Activated CD4-positive, alpha-beta T cell treated with anti-CD3 and anti-CD28 coated beads for 4 hours (primary cell): ENCODE data around the gene TDG.
"Not testable (repeated sequence)": the region's sequence is repeated elsewhere in the genome, so short reads cannot be mapped to it uniquely, and the experiment has no call there.

Source experiments
- DNase-seq, 2 donors: peaks; one replicate each; pipeline ENCODE4 v3.0.0-alpha.2; 2020

TDG gene

DNA sequence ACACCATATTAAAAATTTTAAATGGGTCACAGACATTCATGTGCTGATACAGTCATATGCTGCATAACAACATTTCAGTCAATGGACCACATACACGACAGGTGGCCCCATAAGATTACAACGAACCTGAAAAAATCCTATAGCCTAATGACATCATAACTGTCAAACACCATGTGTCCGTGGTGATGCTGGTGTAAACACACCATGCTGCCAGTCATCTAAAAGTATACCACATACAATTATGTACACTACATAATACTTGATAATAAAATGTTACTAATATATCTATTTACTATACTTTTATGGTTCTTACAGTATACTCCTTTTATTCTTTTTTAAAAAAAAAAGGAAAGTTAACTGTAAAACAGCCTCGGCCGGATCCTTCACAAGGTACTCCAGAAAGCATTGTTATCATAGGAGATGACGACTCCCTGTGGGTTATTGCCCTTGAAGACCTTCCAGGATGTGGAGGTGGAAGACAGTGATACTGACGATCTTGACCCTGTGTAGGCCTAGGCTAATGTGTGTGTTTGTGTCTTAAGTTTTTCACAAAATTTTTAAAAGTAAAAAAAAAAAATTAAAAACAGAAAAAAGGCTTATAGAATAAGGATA lies 5.0 kb upstream of the TDG start:
- no peak for DNase-seq

DNA sequence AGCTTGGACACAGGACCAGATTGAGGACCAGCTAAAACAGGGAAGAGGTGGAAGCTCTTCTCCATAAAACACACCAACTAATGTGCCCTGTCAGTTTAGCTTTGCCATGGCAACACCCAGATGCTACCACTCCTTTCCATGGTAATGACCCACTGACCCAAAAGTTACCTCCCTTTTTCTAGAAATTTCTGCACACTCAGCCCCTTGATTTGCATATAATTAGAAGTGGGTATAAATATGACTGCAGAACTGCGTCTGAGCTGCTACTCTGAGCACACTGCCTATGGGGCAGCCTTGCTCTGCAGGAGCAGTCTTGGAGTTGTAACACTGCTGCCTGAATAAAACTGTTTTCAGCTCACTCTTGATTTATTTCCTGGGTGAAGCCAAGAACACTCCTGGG lies 3.2 kb upstream of the TDG start:
- no peak for DNase-seq

GRCh38 chr12:103964805-103965204 lies 867 bp upstream of the TDG start:
- no peak for DNase-seq

DNA sequence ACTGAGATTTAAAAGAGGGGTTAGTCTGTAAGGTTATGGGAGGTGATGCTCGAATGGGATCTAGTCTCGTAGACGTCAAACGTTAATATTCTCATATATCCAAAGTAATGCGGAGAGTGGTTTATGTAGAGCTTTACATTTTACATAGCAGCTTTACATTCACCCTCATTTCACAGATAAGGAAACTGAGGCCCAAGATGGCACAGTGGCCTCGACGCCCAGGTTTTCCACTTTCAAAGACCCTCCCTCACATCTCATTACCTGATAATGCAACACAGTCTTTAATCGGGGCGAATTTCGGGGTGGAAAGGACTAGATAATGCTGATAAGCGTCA lies 450 bp upstream of the TDG start:
- no peak for DNase-seq

DNA sequence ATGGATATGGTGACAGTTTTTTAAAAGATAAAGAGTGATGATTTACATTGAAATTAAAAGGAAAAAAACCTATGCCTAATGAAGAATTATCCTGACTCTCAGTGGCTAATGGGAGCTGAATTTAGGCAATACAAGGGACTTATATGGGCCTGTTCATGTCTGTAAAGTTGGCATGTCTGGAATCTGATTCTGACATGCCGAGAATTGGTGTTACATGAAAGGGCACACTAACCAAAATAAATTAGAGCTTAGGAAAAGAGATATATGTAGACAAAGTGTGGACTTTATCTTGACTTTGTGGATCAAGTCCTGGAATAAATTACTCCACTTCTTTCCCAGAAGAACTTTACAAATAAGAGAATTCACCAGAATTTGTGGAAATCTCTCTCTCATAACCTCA lies 1.1 kb downstream of the TDG start:
- DNase-seq: no peak

DNA sequence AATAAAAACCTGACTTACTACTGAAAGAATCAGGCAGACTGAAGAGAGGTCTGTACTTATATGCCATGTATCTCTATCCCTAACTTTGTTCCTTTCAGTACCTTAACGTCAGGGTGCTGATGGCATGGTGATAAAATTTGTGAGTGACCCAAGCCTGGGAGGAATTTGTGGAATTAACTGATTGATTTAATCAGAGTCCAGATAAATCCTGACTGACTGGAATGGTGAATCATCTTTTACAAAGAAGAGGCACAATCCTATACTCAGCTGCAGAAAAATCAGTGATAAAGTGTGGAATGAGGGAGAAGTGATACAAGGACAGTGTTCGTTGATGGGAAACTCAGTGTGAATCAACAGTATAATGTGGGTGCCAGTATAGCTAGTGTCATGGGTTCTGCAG lies 3.7 kb downstream of the TDG start:
- DNase-seq: no peak

- DNase-seq: no peak
Measured at GRCh38 chr12:103973909-103974308, 8.2 kb downstream of the TDG start.

DNA sequence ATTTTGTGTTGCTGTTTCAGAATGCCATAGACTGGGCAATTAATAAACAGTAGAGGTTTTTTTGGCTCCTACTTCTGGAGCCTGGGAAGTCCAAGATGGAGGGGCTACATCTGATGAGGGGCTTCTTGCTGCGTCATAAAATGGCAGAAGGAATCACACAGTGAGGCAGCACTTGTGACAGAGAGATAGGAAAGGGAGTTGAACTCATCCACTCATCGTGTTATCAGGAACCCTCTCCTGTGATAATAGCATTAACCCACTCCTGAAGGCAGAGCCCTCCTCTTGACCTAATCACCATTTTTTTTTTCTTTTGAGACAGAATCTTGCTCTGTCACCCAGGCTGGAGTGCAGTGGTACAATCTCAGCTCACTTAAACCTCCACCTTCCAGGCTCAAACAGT lies 9.7 kb downstream of the TDG start:
- DNase-seq: no peak

DNA sequence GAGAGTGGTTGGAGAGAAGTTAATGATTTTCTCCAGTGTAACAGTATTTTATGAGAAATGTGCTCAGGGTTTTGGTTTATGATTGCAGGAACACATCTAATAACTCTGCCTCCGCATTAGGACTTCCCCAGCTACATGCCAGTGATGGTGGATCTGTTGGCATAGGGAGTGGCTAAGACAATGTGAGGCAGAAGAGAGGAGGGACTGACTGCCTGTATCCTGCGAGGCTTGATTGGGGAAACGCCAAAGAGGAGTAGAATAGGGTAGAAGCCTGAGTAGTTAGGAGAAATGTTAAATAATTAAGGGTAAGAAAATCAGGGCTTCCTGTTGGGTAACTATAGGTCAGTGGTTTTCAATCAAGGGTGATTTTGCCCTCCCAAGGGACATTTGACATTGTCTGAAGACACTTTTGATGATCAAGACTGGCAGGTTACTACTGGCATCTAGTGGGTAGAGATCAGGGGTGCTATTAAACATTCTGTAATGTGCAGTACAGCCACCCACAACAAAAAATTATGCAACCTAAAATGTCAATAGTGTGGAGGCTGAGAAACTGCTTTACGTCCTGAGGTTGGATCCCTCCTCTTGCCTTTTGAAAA lies 12.8 kb downstream of the TDG start:
- no peak for DNase-seq

DNA sequence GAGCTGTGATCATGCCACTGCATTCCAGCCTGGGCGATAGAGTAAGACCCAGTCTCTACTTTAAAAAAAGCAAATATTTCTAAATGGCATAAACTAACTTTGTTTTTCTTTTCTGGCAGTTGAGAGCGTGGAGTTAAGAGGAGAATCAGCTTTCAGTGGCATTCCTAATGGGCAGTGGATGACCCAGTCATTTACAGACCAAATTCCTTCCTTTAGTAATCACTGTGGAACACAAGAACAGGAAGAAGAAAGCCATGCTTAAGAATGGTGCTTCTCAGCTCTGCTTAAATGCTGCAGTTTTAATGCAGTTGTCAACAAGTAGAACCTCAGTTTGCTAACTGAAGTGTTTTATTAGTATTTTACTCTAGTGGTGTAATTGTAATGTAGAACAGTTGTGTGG lies 21.2 kb downstream of the TDG start:
- DNase-seq: no peak

DNA sequence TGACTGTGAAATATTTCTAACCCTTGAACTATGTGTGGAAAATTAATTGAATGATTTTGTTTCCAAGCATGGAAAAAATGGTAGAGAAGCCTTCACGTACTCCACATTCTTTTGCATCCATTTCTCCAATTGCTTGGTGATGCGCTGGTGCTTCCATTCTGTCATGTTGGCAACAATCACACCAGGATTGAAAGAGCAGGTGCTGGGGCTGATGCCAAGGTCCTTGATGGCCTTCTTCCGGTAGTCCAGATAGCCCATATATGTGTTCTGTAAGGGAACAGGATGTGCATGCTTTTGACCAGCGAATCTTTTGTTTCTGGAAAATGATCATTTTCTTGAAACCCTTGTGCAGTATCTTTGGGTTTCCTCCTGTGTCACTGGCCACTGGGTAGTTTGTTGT lies 28.6 kb downstream of the TDG start:
- DNase-seq: no peak

DNA sequence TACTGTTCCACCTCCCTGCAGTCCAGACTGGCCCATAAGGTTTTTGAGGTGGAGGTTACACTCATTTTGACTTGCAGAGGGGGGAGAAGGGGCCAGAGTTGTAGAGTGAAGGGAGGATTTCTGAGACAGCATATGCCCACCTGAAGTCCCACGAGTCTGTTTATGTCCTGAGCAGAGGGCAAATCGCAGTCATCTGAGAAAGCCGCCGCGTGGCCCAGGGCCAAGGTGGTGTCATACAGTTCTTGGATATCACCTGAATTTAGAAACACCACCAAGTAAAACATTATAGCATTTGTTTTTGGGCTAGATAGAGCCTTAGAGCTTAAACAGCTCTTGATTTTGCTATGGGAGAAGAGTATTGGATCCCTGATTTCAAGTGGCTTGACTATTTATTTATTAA lies 30.9 kb downstream of the TDG start:
- no peak for DNase-seq

DNA sequence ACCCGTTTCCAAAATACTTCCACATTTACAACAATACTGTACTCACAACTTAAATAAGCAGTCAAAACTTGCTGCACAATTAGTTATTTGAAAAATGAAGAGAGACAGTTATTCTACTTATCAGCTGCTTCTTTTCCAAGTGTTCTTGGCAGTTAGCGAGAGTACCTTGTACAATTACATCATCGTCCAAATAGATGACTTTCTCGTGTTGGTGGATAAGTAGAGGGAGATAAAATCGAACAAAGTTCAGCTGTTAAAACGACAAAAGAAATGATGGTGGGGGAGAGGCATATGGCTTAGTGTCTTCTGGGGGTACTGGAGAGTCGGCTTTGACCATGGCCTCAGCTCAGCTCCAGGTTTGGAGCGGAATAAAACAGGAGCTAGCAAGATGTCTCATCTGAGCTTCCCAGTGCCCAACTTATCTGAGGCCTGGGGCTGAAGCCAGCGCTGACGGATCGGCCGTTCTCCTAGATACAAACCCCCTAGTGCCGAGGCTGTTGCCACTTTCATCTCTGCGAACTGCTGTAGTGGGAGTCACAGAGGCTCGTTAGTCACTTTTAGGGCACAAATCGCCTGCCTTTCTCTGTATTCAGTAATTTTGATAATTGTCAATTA lies 31.7 kb downstream of the TDG start:
- no peak for DNase-seq

GRCh38 chr12:103998976-103999375 lies 33.3 kb downstream of the TDG start:
- DNase-seq: no peak

DNA sequence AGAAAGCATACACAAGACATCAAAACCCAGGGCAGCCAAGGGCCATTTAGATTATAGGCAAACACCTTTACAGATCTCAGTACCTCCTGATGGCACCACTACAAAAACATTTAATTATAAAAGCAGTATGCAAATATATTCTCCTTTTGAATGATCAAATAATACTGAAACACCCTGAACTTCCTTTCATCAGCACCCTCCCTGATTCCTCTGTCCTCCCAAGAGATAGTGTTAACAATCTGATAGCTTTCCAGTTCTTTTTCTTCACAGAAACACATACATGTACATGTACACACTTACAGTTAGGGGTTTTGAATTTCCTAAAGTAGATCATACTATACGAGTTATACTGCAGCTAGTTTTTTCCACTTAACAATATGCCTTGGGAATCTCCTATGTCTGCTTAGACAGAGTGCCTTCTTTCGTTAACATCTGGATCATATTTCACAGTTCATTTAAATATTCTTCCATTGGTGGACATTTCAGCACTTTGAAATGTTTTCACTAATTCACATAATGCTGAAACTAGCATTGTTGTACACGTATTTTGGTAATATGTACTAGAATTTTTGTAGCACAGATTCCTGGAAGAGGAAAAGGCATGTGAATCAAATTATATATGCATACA lies 35.2 kb downstream of the TDG start:
- no peak for DNase-seq

DNA sequence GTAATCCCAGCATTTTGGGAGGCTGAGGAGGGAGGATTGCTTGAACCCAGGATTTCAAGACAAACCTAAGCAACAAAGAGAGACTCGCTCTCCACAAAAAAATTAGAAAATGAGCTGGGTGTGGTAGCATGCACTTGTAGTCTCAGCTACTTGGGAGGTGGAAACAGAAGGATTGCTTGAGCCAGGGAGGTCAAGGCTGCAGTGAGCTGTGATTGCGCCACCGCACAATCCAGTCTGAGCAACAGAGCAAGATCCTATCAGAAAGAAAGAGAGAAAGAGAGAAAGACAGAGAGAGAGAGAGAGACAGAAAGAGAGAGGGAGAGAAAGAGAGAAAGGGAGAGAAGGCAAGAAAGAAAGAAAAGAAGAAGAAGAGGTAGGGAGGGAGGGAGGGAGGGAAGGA lies 37.0 kb downstream of the TDG start:
- DNase-seq: no peak

DNA sequence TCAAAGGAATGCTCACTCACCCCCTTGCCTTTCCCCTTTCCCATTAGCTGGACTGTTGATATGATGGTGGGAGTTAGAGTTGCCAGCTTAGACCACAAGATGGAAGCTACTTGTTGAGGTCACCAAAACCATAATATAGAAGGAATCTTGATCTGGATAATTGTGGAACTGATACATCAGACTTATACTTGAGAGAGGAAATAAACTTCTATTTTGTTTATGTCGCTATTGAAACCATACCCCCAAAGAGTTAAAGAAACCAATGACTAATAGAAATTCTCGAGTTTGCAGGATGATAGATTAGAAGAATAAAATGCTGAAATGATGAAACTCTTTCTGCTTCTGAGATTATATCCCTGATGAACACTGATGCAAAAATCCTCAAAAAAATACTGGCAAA lies 37.9 kb downstream of the TDG start:
- no peak for DNase-seq

DNA sequence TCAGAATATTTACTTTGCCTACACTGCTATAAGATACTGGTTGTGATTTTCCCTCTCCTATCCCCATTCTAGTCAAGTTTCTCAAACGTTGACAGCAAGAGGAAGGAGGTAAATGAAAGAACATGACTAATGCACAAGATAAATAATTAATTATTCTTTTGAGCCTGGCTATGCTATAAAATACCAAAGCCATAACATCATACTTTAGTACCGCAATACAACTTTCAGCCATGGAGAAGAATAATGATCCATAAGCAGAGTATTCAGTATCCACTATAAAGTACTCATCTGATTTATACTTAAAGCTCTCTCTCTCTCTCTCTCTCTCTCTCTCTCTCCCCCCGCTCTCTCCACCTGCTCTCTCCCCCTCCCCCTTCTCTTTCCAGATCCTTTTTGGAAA lies 41.3 kb downstream of the TDG start:
- no peak for DNase-seq

DNA sequence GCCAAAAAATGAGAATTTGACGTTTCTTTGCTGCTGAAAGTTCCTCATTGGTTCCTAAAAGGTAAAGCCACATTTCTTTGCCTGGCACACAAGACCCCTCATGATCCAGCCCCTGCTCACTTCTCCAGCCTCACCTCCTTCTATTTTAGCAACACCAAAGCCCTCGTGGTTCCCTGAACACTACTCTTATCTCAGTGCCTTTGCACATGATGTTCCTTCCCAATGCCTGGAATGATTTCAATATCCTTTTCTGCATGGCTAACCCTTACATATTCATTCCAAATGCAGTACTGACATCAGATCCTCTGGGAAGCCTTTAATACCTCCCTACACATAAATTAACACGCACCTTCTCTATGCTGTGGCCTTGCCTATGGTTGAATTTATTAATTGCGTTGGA lies 44.4 kb downstream of the TDG start:
- no peak for DNase-seq

- no peak for DNase-seq
Measured at GRCh38 chr12:104010606-104011169, 45.0 kb downstream of the TDG start.

DNA sequence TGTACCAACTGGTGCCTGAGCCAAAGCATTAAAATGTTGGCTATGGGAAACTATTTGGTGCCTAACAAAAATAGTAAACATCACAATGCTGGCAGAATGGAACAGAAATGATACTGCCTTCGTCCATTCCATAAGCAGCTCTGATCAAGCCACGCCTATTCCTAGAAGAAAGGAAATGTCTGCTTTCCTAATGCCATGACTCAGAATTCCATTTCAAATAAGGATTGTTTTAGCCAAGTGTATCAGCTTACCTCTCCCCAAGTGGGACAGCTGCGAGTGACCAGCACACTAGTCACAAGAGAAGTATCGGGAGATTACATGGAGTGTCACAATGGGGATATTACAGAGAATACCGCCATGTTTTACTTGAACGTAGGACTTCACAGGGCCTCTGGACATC lies 45.6 kb downstream of the TDG start:
- no peak for DNase-seq

- DNase-seq: no peak
Measured at GRCh38 chr12:104012331-104012730, 46.7 kb downstream of the TDG start.

- DNase-seq: not testable (repeated sequence)
Measured at GRCh38 chr12:104021862-104022261, 56.2 kb downstream of the TDG start.

GRCh38 chr12:104022786-104023185 lies 57.1 kb downstream of the TDG start:
- no peak for DNase-seq
